AG04449 (cell line): ENCODE results near the gene TMEM165.

Experiments used
- CTCF ChIA-PET: fragments of 350-600 bp; formaldehyde crosslinking; extraction: SDS; loops from one replicate; lab custom pipeline; 2021; ENCODE audit warnings: antibody characterized with exemption; lab: Yijun Ruan, JAX
- POLR2A ChIA-PET: fragments of 400-600, 350-600 bp; formaldehyde crosslinking; extraction: SDS; loops from one replicate; lab custom pipeline; 2020; ENCODE audit warnings: antibody characterized with exemption, inconsistent platforms; lab: Yijun Ruan, JAX
- DNase-seq: peaks from one replicate; pipeline ENCODE4 v3.0.0-alpha.2; 2010; ENCODE audit warnings: low read depth, low spot score
- H3K4me3 ChIP-seq: 2 replicates; pipeline ENCODE4 v1.5.1; 2011; ENCODE audit warnings: low read depth, mild to moderate bottlenecking, control low read depth, low read length
- TF ChIP-seq, protein P1 (sequence below): IDR thresholded peaks from one replicate; pipeline ENCODE4 v1.5.1; 2011; ENCODE audit warnings: mild to moderate bottlenecking, moderate library complexity, low read length, control low read depth, inconsistent platforms; ENCODE audit not compliant: insufficient read depth; ENCODE audit errors: missing control alignments

Gene TMEM165

DNA sequence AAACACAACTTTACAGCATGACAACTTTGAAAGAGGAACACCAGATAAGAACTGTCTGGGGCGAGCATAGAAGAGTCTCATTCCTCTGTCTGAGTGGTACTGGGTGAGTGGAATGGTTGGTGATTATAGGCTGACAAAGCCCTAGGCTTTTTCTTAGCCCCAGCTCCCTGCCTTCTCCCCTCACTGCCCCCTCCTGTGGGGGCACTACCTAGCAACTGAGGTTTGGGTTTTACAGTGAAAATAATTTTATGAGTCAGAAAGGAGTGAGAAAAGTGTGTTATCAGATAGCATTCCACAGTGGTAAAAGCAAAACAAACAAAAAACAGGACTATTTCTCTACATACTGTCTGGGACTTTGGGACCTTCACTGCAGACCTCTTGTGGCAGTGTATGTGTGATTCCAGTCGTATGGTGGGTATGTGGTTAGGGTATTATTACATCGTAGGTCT lies 10.5 kb upstream of the TMEM165 start:
- TF ChIP-seq, protein P1, sequence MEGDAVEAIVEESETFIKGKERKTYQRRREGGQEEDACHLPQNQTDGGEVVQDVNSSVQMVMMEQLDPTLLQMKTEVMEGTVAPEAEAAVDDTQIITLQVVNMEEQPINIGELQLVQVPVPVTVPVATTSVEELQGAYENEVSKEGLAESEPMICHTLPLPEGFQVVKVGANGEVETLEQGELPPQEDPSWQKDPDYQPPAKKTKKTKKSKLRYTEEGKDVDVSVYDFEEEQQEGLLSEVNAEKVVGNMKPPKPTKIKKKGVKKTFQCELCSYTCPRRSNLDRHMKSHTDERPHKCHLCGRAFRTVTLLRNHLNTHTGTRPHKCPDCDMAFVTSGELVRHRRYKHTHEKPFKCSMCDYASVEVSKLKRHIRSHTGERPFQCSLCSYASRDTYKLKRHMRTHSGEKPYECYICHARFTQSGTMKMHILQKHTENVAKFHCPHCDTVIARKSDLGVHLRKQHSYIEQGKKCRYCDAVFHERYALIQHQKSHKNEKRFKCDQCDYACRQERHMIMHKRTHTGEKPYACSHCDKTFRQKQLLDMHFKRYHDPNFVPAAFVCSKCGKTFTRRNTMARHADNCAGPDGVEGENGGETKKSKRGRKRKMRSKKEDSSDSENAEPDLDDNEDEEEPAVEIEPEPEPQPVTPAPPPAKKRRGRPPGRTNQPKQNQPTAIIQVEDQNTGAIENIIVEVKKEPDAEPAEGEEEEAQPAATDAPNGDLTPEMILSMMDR = no peak
- no peak for DNase-seq
- no peak overlapping the region for H3K4me3 ChIP-seq
- CTCF ChIA-PET = interaction anchor here (1.3 kb wide), 1 partner anchor 385 kb away, joined by 4 read pairs; no protein-coding TSS in a partner anchor
- POLR2A ChIA-PET = no interaction called here

DNA sequence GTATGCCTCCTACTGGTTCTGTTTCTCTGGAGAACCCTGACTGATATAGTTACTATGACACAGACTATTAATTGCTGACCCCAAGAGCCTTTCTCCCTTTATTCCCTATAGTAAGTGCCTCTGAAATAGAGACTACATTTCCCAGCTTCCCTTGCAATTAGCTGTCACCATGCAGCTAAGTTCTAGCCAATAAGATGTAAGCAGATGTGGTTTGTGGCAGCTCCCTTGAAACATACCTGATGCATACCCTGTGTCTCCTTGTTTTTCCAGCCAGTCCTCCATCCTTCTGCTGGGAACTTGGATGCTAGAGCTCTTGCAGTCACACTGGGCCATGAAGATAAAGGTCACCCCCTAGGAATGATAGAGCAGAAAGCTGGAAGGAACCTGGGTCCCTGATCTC lies 9.7 kb upstream of the TMEM165 start:
- TF ChIP-seq, protein P1 = no peak
- ChIA-PET CTCF (interaction anchor here (1.8 kb wide), 1 partner anchor 40 kb away, joined by 8 read pairs; the partner anchor contains the start of gene SRD5A3), POLR2A (interaction anchor here (0.8 kb wide), 1 partner anchor 10 kb away, joined by 8 read pairs; the partner anchor contains the start of gene TMEM165)
- H3K4me3 ChIP-seq = no peak overlapping the region
- no peak for DNase-seq

DNA sequence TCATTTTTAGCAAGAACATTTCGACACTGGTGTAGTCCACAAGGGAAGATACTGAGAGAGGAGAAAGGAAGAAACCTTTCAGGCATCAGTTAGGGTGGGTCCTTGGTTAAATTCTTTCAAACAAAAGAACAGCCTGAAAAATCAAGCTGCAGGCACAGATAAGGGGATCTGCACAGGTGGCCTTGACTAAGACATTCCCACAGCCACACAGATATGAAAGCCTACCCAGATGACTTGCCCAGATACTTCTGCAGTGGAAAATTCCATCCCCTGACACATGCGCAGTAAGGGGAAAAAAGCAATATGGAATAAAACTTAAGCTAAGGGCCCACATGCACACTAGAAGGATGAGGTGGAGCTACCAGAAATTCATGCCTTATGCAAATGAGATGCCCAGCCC lies 8.9 kb upstream of the TMEM165 start:
- POLR2A ChIA-PET = interaction anchor here (1.6 kb wide), 1 partner anchor 9 kb away, joined by 5 read pairs; the partner anchor contains the start of gene TMEM165
- no peak for DNase-seq
- TF ChIP-seq, protein P1 = no peak
- CTCF ChIA-PET = interaction anchor here (1.0 to 1.8 kb wide), 2 partner anchors 41 to 415 kb away, joined by 3 to 8 read pairs; partner anchors contain the start of gene SRD5A3
- H3K4me3 ChIP-seq = no peak overlapping the region

DNA sequence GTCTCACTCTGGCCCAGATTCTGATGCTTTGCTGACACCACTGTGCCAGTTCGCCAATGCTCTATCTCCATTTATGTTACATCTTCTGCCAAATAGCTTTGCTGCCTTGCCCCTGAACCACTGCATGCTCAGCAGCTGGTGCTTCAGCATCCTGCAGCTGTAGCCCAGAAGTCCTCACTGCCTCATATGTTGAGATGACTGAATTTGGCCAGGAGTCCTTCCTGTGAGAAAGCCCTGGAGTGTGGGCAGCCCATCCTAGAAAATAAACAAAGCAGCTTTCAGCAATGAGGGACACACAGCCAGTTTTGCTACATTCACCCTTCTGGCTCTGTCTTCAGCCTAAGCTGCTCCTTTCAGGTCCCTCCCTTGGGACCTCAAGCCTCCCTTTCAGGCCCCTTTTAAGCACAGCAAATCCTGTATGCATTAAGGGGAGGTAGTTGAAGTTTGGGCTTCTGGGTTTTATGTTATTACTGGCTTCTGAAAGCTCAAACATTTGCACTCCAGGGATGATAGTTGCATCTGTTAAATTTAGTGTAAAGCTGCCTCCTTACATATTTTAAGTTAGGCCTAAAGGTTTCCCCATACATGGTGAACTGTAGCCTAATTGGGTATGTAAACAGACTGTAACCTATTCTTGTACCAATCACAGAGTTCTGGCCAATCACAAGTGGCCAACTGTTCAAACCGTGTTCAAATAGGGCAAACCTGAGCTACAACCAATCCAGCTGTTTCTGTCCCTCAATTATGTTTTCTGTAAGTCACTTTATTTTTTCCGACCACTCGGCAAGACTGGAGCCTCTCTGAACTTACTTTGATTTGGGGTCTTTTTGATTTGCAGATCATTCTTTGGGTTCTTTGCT lies 2.1 kb upstream of the TMEM165 start:
- POLR2A ChIA-PET = no interaction called here
- CTCF ChIA-PET = interaction anchor here (1.3 to 4.2 kb wide), 4 partner anchors 47 to 422 kb away, joined by 3 to 40 read pairs (median 4); partner anchors contain the start of gene SRD5A3
- no peak overlapping the region for H3K4me3 ChIP-seq
- TF ChIP-seq, protein P1 = no peak
- DNase-seq = no peak

DNA sequence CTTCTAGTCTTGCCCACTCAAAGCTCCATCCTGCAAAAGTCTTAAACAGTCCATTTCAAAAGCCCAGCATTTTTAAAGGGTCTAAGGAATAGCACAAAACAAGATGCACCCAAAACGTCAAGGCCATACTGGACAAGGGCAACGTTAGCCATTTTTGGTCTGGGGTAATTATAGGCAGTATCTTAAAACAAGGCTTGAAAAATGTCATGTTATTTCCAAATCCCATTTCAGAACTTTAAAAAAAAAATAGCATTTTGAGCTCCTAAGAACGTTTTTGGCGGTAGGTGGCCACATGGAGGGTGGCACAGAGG lies 584 bp upstream of the TMEM165 start:
- CTCF ChIA-PET = interaction anchor here (0.8 to 4.2 kb wide), 6 partner anchors 14 to 424 kb away, joined by 3 to 40 read pairs (median 4); partner anchors contain the start of gene SRD5A3

More for the DNA sequence above, 584 bp upstream of the TMEM165 start:
- POLR2A ChIA-PET = interaction anchor here (0.9 to 2.2 kb wide), 9 partner anchors 8 to 155 kb away, joined by 3 to 8 read pairs (median 5); partner anchors contain the start of genes CLOCK and SRD5A3
- TF ChIP-seq, protein P1 = no peak
- H3K4me3 ChIP-seq = peak overlapping the region; percentile 82
- DNase-seq = no peak
